GM23338 (cell line): ENCODE results near the gene SSR3. TPM values are rescaled to one million over a fixed set of nuclear protein-coding genes. Genes with fewer than 3 reads are reported as not detected.
"Not testable (repeated sequence)": the region's sequence is repeated elsewhere in the genome, so short reads cannot be mapped to it uniquely, and the experiment has no call there.

Experiments
- ATAC-seq: fragments of 200-7000 bp; cut with Tn5 transposase; 3 replicates; pipeline ENCODE4 v1.9.1; 2020
- DNase-seq: peaks from one replicate; pipeline ENCODE4 v3.0.0-alpha.2; 2015; ENCODE audit warnings: low spot score
- H2AFZ ChIP-seq: fragments of 200-600 bp; sonication (generic); 2 replicates; pipeline ENCODE4 v1.8.0; 2016; ENCODE audit warnings: antibody characterized with exemption, mild to moderate bottlenecking, moderate library complexity
- H3F3A ChIP-seq: fragments of 200-600 bp; sonication (generic); replicated peaks from 2 replicates; pipeline ENCODE4 v1.8.0; 2017; ENCODE audit warnings: antibody characterized with exemption, mixed run types, low read depth
- H3K27ac ChIP-seq: fragments of 200-600 bp; sonication (generic); 2 replicates; pipeline ENCODE4 v1.6.1; 2016; ENCODE audit warnings: low read depth
- H3K27me3 ChIP-seq: fragments of 200-600 bp; sonication (generic); 2 replicates; pipeline ENCODE4 v1.8.0; 2016; ENCODE audit warnings: mild to moderate bottlenecking, mixed run types, moderate library complexity; ENCODE audit not compliant: insufficient read depth
- H3K36me3 ChIP-seq: fragments of 200-600 bp; sonication (generic); 2 replicates; pipeline ENCODE4 v1.8.0; 2016; ENCODE audit warnings: mild to moderate bottlenecking; ENCODE audit not compliant: insufficient read depth
- H3K4me1 ChIP-seq: fragments of 200-600 bp; sonication (generic); 2 replicates; pipeline ENCODE4 v1.8.0; 2016; ENCODE audit warnings: mild to moderate bottlenecking, moderate library complexity; ENCODE audit not compliant: insufficient read depth
- H3K4me2 ChIP-seq: fragments of 200-600 bp; sonication (generic); 2 replicates; pipeline ENCODE4 v1.7.1; 2017; ENCODE audit warnings: mixed run types
- H3K4me3 ChIP-seq: fragments of 200-600 bp; sonication (generic); 2 replicates; pipeline ENCODE4 v1.6.1; 2016; ENCODE audit warnings: mixed run types
- H3K79me2 ChIP-seq: fragments of 200-600 bp; sonication (generic); replicated peaks from 2 replicates; pipeline ENCODE4 v1.8.0; 2017; ENCODE audit warnings: mild to moderate bottlenecking; ENCODE audit not compliant: insufficient read depth
- H3K9me2 ChIP-seq: fragments of 200-600 bp; sonication (generic); 2 replicates; pipeline ENCODE4 v1.8.0; 2017; ENCODE audit not compliant: insufficient read depth
- H4K20me1 ChIP-seq: fragments of 200-600 bp; sonication (generic); replicated peaks from 2 replicates; pipeline ENCODE4 v1.8.0; 2017; ENCODE audit warnings: mild to moderate bottlenecking; ENCODE audit not compliant: insufficient read depth
- H3K27ac Mint-ChIP-seq: 2 replicates; pipeline ENCODE4 v1.8.0; 2020; ENCODE audit warnings: inconsistent platforms, mild to moderate bottlenecking, moderate library complexity, mixed read lengths
- H3K27me3 Mint-ChIP-seq: 3 replicates; pipeline ENCODE4 v1.8.0; 2022; ENCODE audit warnings: low read depth, mild to moderate bottlenecking, moderate library complexity, mixed read lengths, inconsistent platforms; ENCODE audit not compliant: insufficient read depth, poor library complexity
- H3K36me3 Mint-ChIP-seq: 3 replicates; pipeline ENCODE4 v1.8.0; 2021; ENCODE audit warnings: low read depth, mild to moderate bottlenecking, inconsistent platforms, moderate library complexity, mixed read lengths
- H3K4me1 Mint-ChIP-seq: 3 replicates; pipeline ENCODE4 v1.8.0; 2020; ENCODE audit warnings: mild to moderate bottlenecking, inconsistent platforms, mixed read lengths
- H3K4me3 Mint-ChIP-seq: 3 replicates; pipeline ENCODE4 v1.8.0; 2021; ENCODE audit warnings: moderate library complexity, mild to moderate bottlenecking, inconsistent platforms, mixed read lengths
- H3K9me3 Mint-ChIP-seq: 3 replicates; pipeline ENCODE4 v1.8.0; 2020; ENCODE audit warnings: moderate library complexity, mild to moderate bottlenecking, inconsistent platforms, mixed read lengths
- CREB1 ChIP-seq: fragments of 250-450 bp; sonication (Bioruptor Pico); IDR thresholded peaks from 2 replicates; pipeline ENCODE4 v1.5.0; 2020; ENCODE audit warnings: low read depth, mild to moderate bottlenecking, moderate library complexity
- CTCF ChIP-seq, 2 experiments: fragments of 200-600 bp in 1 of 2; sonication (generic) in 1 of 2; conservative IDR thresholded peaks; 2 replicates each; pipeline versions ENCODE4 v1.5.1 to v1.6.1; 2016 to 2017; ENCODE audit warnings: antibody characterized with exemption in 2 of 2, low read depth in 2 of 2, mild to moderate bottlenecking in 2 of 2, moderate library complexity in 1 of 2
- EZH2 ChIP-seq: fragments of 200-600 bp; sonication (generic); IDR thresholded peaks from one replicate; pipeline ENCODE4 v1.8.0; 2017; ENCODE audit warnings: antibody characterized with exemption, mild to moderate bottlenecking, low read depth; ENCODE audit not compliant: unreplicated experiment
- EZH2phosphoT487 ChIP-seq: fragments of 200-600 bp; sonication (generic); IDR thresholded peaks from one replicate; pipeline ENCODE4 v1.8.1; 2018; ENCODE audit warnings: antibody characterized with exemption; ENCODE audit not compliant: unreplicated experiment
- JUNB ChIP-seq: IDR thresholded peaks from one replicate; pipeline ENCODE4 v1.6.1; 2016; ENCODE audit warnings: antibody characterized with exemption; ENCODE audit not compliant: unreplicated experiment
- POLR2AphosphoS5 ChIP-seq: IDR thresholded peaks from 2 replicates; pipeline ENCODE4 v1.6.1; 2016; ENCODE audit warnings: antibody characterized with exemption, low read depth
- STAT1 ChIP-seq: IDR thresholded peaks from one replicate; pipeline ENCODE4 v1.6.1; 2016; ENCODE audit warnings: antibody characterized with exemption; ENCODE audit not compliant: unreplicated experiment
- ZNF331 ChIP-seq: fragments of 250-450 bp; sonication (Bioruptor Pico); IDR thresholded peaks from 2 replicates; pipeline ENCODE4 v1.5.0; 2020; ENCODE audit warnings: low read depth, mild to moderate bottlenecking, moderate library complexity
- polyA plus RNA-seq: library from polyadenylated mRNA; unstranded; fragments of >200 nt; fragmentation: Nextera tagmentation; extraction: Ambion mirVana; gene quantifications from 2 replicates; pipeline ENCODE4 v1.2.1, GENCODE V29; 2016
- total RNA-seq: library from RNA; depleted of rRNA; stranded (reverse); fragments of >200 nt; shearing (Covaris generic); gene quantifications from 2 replicates; pipeline ENCODE4 v1.2.3, GENCODE V29; 2014

The SSR3 gene
- total and polyA plus RNA-seq, 2 experiments from 2014 or later: 143 to 173 TPM

- no peak overlapping the region for H3K4me3 ChIP-seq
- peak; percentile 22; the same call in 1 of the 3 replicates for ATAC-seq
- no peak overlapping the region for H3K27ac ChIP-seq
- H3K79me2 ChIP-seq: no peaks in the 10 kb centered on the region
- Mint-ChIP-seq H3K4me1 (peaks cover 12% of the 10 kb centered on the region), H3K36me3 (no peaks in the 10 kb centered on the region), H3K27ac (peak overlapping the region; percentile 5; the same call in 1 of the 2 replicates), H3K4me3 (no peak overlapping the region), H3K27me3 (no peaks in the 10 kb centered on the region), H3K9me3 (no peaks in the 10 kb centered on the region; the same call in 2 of the 3 replicates)
- no peaks in the 10 kb centered on the region for H3F3A ChIP-seq
- TF ChIP-seq EZH2phosphoT487: no peak
- no peak for TF ChIP-seq CREB1
- no peak for TF ChIP-seq STAT1
- no peak for TF ChIP-seq EZH2
- TF ChIP-seq CTCF (conservative IDR thresholded peaks at IDR 0.05; ENCODE audit: low read depth in 2 of 2): no peak
- no peak for TF ChIP-seq POLR2AphosphoS5
- no peak overlapping the region for H3K4me2 ChIP-seq
- H2AFZ ChIP-seq: no peak overlapping the region
- H4K20me1 ChIP-seq: no peaks in the 10 kb centered on the region
- H3K36me3 ChIP-seq: no peaks in the 10 kb centered on the region
- H3K4me1 ChIP-seq: no peaks in the 10 kb centered on the region; the same call in 1 of the 2 replicates
- no peaks in the 10 kb centered on the region for H3K9me2 ChIP-seq
- DNase-seq: no peak
- no peaks in the 10 kb centered on the region for H3K27me3 ChIP-seq
These were observed 39.3 kb upstream of the SSR3 start for GRCh38 chr3:156594219-156594683.

DNA sequence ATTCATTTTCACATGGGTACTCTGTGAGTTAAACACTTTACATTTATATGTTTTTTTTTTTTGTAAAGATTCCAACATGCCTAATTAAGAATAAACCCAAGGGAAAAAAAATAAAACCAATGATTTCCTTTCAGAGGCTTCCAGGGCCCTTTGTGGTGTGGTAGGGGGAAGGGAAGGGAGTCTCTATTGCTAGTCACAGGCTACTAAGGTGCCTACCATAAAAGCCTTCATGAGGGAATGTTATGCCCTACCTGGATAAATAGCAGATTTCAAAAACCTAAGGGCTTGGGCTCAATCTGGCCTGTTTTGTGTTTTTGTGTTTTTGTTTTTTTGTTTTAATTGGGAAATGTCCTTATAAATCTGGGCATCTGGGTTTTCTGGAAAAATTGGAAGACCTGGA, 38.9 kb upstream of the SSR3 start:
- H3F3A ChIP-seq: no peaks in the 10 kb centered on the region
- no peak overlapping the region for H2AFZ ChIP-seq
- no peaks in the 10 kb centered on the region for H3K36me3 ChIP-seq
- H3K27ac Mint-ChIP-seq: no peak overlapping the region
- H3K9me2 ChIP-seq: no peaks in the 10 kb centered on the region
- H3K9me3 Mint-ChIP-seq: no peaks in the 10 kb centered on the region; the same call in 2 of the 3 replicates
- no peaks in the 10 kb centered on the region for H4K20me1 ChIP-seq
- H3K4me1 Mint-ChIP-seq: peaks cover 10% of the 10 kb centered on the region; the same call in 2 of the 3 replicates
- H3K4me3 ChIP-seq: no peak overlapping the region
- no peak overlapping the region for H3K27ac ChIP-seq
- no peaks in the 10 kb centered on the region for H3K36me3 Mint-ChIP-seq
- H3K4me1 ChIP-seq: no peaks in the 10 kb centered on the region
- no peak for TF ChIP-seq EZH2phosphoT487
- no peak for TF ChIP-seq EZH2
- TF ChIP-seq STAT1: no peak
- no peak for TF ChIP-seq JUNB
- TF ChIP-seq ZNF331: no peak
- DNase-seq (no peak), ATAC-seq (peak; percentile 67)
- no peaks in the 10 kb centered on the region for H3K27me3 ChIP-seq
- H3K4me3 Mint-ChIP-seq: no peak overlapping the region
- no peaks in the 10 kb centered on the region for H3K79me2 ChIP-seq
- H3K4me2 ChIP-seq: no peak overlapping the region
- H3K27me3 Mint-ChIP-seq: no peaks in the 10 kb centered on the region

GRCh38 chr3:156589806-156590205, 34.9 kb upstream of the SSR3 start:
- not testable (repeated sequence) for H3K36me3 Mint-ChIP-seq, H3K79me2 ChIP-seq, H3K9me3 Mint-ChIP-seq

More at GRCh38 chr3:156589806-156590205, 34.9 kb upstream of the SSR3 start:
- not testable (repeated sequence) for H4K20me1 ChIP-seq, H3F3A ChIP-seq, H3K27me3 ChIP-seq, H3K9me2 ChIP-seq, H3K4me2 ChIP-seq, H3K36me3 ChIP-seq, H3K27me3 Mint-ChIP-seq, H3K4me3 ChIP-seq, H2AFZ ChIP-seq, DNase-seq, H3K4me1 Mint-ChIP-seq, ATAC-seq, H3K27ac Mint-ChIP-seq, H3K4me3 Mint-ChIP-seq, H3K4me1 ChIP-seq, H3K27ac ChIP-seq
